K562 (cell line): Measurements from ENCODE around the gene AGL. TPM values are rescaled to one million over a fixed set of nuclear protein-coding genes. Genes with fewer than 3 reads are reported as not detected.
"Not testable (repeated sequence)": the region's sequence is repeated elsewhere in the genome, so short reads cannot be mapped to it uniquely, and the experiment has no call there.

Experiments used
- ATAC-seq: fragments of 200-7000 bp; cut with Tn5 transposase; 3 replicates; pipeline ENCODE4 v1.9.1; 2020; ENCODE audit warnings: moderate library complexity
- BruUV-seq: library from RNA; stranded (reverse); fragments of 400-500 nt; replicated peaks from 2 replicates; lab custom pipeline; 2021; lab: Mats Ljungman, UMichigan
- CTCF ChIA-PET: fragments of 300-600 bp; formaldehyde crosslinking; extraction: SDS; loops from one replicate; lab custom pipeline; 2021; ENCODE audit warnings: low intra/inter-chr PET ratio; lab: Yijun Ruan, JAX
- POLR2A ChIA-PET: fragments of 300-600, 350-650 bp; sonication (Branson Sonifier 250); formaldehyde crosslinking; extraction: SDS; loops from one replicate; lab custom pipeline; 2021; ENCODE audit warnings: antibody characterized with exemption, inconsistent platforms; lab: Yijun Ruan, JAX
- DNase-seq, 4 experiments: peaks; one replicate each; pipeline versions ENCODE4 v3.0.0 to v3.0.0-alpha.2; 2011 to 2018; ENCODE audit warnings: low spot score in 3 of 4, mixed read lengths in 3 of 4; ENCODE audit errors: extremely low read depth in 1 of 4
- FAIRE-seq: peaks from 2 replicates; lab custom pipeline; 2011; peaks lifted over from hg19 to GRCh38; lab: Jason Lieb, UNC
- H2AFZ ChIP-seq: 2 replicates; pipeline ENCODE4 v1.6.0; 2011; ENCODE audit warnings: low read depth, low read length, control low read depth, inconsistent platforms
- H3K27ac ChIP-seq: fragments of 200-600 bp; 3 replicates; pipeline ENCODE4 v1.8.0; 2011; ENCODE audit warnings: low read depth, mild to moderate bottlenecking, control low read depth, inconsistent platforms, low read length, moderate library complexity, mixed read lengths; ENCODE audit errors: extremely low read depth
- H3K27me3 ChIP-seq, 2 experiments: fragments of 300-600 bp in 1 of 2; 2 replicates in 1 of 2; 3 replicates in 1 of 2; pipeline versions ENCODE4 v1.6.0 to v1.8.0; 2011; ENCODE audit warnings: inconsistent platforms in 2 of 2, low read length in 2 of 2, mild to moderate bottlenecking in 1 of 2, mixed read lengths in 1 of 2, moderate library complexity in 1 of 2; ENCODE audit not compliant: control insufficient read depth in 2 of 2, insufficient read depth in 2 of 2
- H3K36me3 ChIP-seq: fragments of 300-600 bp; 3 replicates; pipeline ENCODE4 v1.8.0; 2011; ENCODE audit warnings: mild to moderate bottlenecking, low read length, inconsistent platforms; ENCODE audit not compliant: control insufficient read depth, insufficient read depth
- H3K4me1 ChIP-seq, 2 experiments: fragments of 200-600 bp in 1 of 2; replicated peaks in 1 of 2; 2 replicates in 1 of 2; 3 replicates in 1 of 2; pipeline versions ENCODE4 v1.5.1 to v1.8.0; 2011; ENCODE audit warnings: inconsistent platforms in 2 of 2, low read length in 2 of 2, mild to moderate bottlenecking in 1 of 2, mixed read lengths in 1 of 2, moderate library complexity in 1 of 2; ENCODE audit not compliant: control insufficient read depth in 2 of 2, insufficient read depth in 2 of 2
- H3K4me2 ChIP-seq: 2 replicates; pipeline ENCODE4 v1.6.1; 2011; ENCODE audit warnings: low read length, control low read depth, inconsistent platforms, mixed read lengths; ENCODE audit not compliant: insufficient read depth
- H3K4me3 ChIP-seq: fragments of 200-600 bp; sonication (generic), shearing (Covaris generic); 2 replicates; pipeline ENCODE4 v1.5.1; 2016; ENCODE audit warnings: control low read depth, inconsistent platforms
- H3K79me2 ChIP-seq: fragments of 200-600 bp; 3 replicates; pipeline ENCODE4 v1.8.0; 2011; ENCODE audit warnings: low read length, inconsistent platforms; ENCODE audit not compliant: control insufficient read depth, insufficient read depth
- H3K9ac ChIP-seq, 2 experiments: 2 replicates each; pipeline versions ENCODE4 v1.6.0 to v1.6.1; 2011; ENCODE audit warnings: low read depth in 2 of 2, low read length in 2 of 2, control low read depth in 1 of 2, inconsistent platforms in 1 of 2, mild to moderate bottlenecking in 1 of 2, mixed read lengths in 1 of 2; ENCODE audit not compliant: insufficient read depth in 1 of 2
- H3K9me1 ChIP-seq: one replicate; pipeline ENCODE4 v1.6.0; 2011; ENCODE audit warnings: inconsistent platforms, mild to moderate bottlenecking, low read length, moderate library complexity; ENCODE audit not compliant: control insufficient read depth, insufficient read depth
- H3K9me3 ChIP-seq: replicated peaks from 2 replicates; pipeline ENCODE4 v1.5.1; 2011; ENCODE audit warnings: low read depth, low read length, inconsistent platforms; ENCODE audit not compliant: control insufficient read depth, insufficient read depth
- H4K20me1 ChIP-seq: replicated peaks from 2 replicates; pipeline ENCODE4 v1.6.1; 2011; ENCODE audit warnings: low read length, inconsistent platforms, mixed read lengths; ENCODE audit not compliant: control insufficient read depth, insufficient read depth
- CREB3L1 ChIP-seq: fragments of 450-650 bp; IDR thresholded peaks from 2 replicates; pipeline ENCODE4 v1.6.1; 2014; ENCODE audit warnings: low read depth, mild to moderate bottlenecking, moderate library complexity, borderline replicate concordance
- LEF1 ChIP-seq: fragments of 450-650 bp; IDR thresholded peaks from 2 replicates; pipeline ENCODE4 v1.6.1; 2016; ENCODE audit warnings: mild to moderate bottlenecking
- ZNF133 ChIP-seq: fragments of 250-450 bp; sonication (Bioruptor Pico); IDR thresholded peaks from 2 replicates; pipeline ENCODE4 v1.4.0; 2020; ENCODE audit warnings: mild to moderate bottlenecking
- WGBS: fragments of 100-300 bp; shearing (Covaris generic); methylation state at CpG from one replicate; pipeline ENCODE4 v1.1.6; 2016; ENCODE audit warnings: low coverage, mixed read lengths; ENCODE audit not compliant: insufficient coverage; ENCODE audit errors: missing lambda C conversion rate; 5-methylcytosine and 5-hydroxymethylcytosine counted together
- in situ Hi-C: fragments of 300-500 bp; cut with MboI; formaldehyde crosslinking; loops from 4 replicates; pipeline ENCODE4 v1.15.0; 2018; ENCODE audit warnings: inconsistent platforms, mixed read lengths
- intact Hi-C: fragments of 100-400 bp; cut with micrococcal nuclease; formaldehyde crosslinking; loops from 2 replicates; pipeline ENCODE4 v1.14.2; 2022
- polyA plus RNA-seq, 8 experiments: library from polyadenylated mRNA; depleted of rRNA in 4 of 8; stranded (reverse) in 5 of 8; unstranded in 3 of 8; fragments of >200 nt; fragmentation: Nextera tagmentation in 2 of 8; fragmentation: Illumina TruSeq in 1 of 8; extraction: Ambion mirVana in 2 of 8; extraction: Trizol in 1 of 8; gene quantifications; 2 replicates each; pipeline versions ENCODE4 v1.2.1 to v1.2.3, GENCODE V29; 2011 to 2014; ENCODE audit warnings: inconsistent platforms in 1 of 8, missing spikeins in 1 of 8
- total RNA-seq, 7 experiments: library from RNA; depleted of rRNA in 6 of 7; stranded (reverse); fragments of >200 nt in 6 of 7; fragmentation: Illumina TruSeq in 2 of 7; extraction: Trizol in 2 of 7; gene quantifications; 2 replicates each; pipeline versions ENCODE4 v1.2.1 to v1.2.3, GENCODE V29; 2011 to 2021; ENCODE audit warnings: low replicate concordance in 1 of 7

Gene AGL
- total and polyA plus RNA-seq, 9 of the 15 experiments (the other 6 are each of a cell fraction or from before 2014, with no cell fraction given): 6.3 to 20.4 (median 12.4) TPM

GRCh38 chr1:99843760-99844159, 6.4 kb upstream of the AGL start (continued):
- TF ChIP-seq CREB3L1 (no peak), LEF1 (no peak), ZNF133 (CRISPR knock-in tag) (no peak)

GRCh38 chr1:99845201-99845600, 5.0 kb upstream of the AGL start:
- H3K36me3 ChIP-seq, intact Hi-C loops, H3K4me1 ChIP-seq, H3K9ac ChIP-seq, CTCF ChIA-PET, H3K27me3 ChIP-seq, H3K4me3 ChIP-seq, H3K79me2 ChIP-seq, H3K4me2 ChIP-seq, H3K9me3 ChIP-seq, H4K20me1 ChIP-seq, DNase-seq, in situ Hi-C loops, BruUV-seq, POLR2A ChIA-PET, ATAC-seq, H2AFZ ChIP-seq, FAIRE-seq, H3K9me1 ChIP-seq, H3K27ac ChIP-seq: not testable (repeated sequence)
- WGBS: 70% methylated on average over 9 of the region's 9 CpGs
